Heart left ventricle (tissue), 16 donors: ENCODE measurements around the gene ASTE1. TPM values are rescaled to one million over a fixed set of nuclear protein-coding genes. Genes with fewer than 3 reads are reported as not detected.

ENCODE experiments used
- ATAC-seq, 4 donors: fragments of 200-7000 bp; cut with Tn5 transposase; one replicate each; pipeline ENCODE4 v1.9.1; 2020 to 2022; ENCODE audit warnings: moderate library complexity in 4 of 4, mild to moderate bottlenecking in 3 of 4, moderate number of reproducible peaks in 1 of 4
- DNase-seq, 5 donors: peaks; one replicate each; pipeline ENCODE4 v3.0.0-alpha.2; 2020
- H3K27ac ChIP-seq, 12 donors: fragments of 200-600 bp; sonication (generic) in 4 of 12; one replicate each; pipeline versions ENCODE4 v1.5.0 to v1.8.0; 2016 to 2022; ENCODE audit warnings: mild to moderate bottlenecking in 2 of 12
- H3K27me3 ChIP-seq, 9 donors: fragments of 200-600 bp; sonication (generic) in 2 of 9; one replicate each; pipeline versions ENCODE4 v1.5.1 to v1.8.0; 2016 to 2022; ENCODE audit warnings: mild to moderate bottlenecking in 3 of 9
- H3K36me3 ChIP-seq, 9 donors: fragments of 200-600 bp; sonication (generic) in 2 of 9; one replicate each; pipeline versions ENCODE4 v1.5.0 to v1.8.0; 2018 to 2022; ENCODE audit warnings: mild to moderate bottlenecking in 2 of 9
- H3K4me1 ChIP-seq, 12 donors: fragments of 200-600 bp; sonication (generic) in 4 of 12; one replicate each; pipeline versions ENCODE4 v1.5.0 to v1.8.0; 2016 to 2022; ENCODE audit warnings: mild to moderate bottlenecking in 3 of 12
- H3K4me3 ChIP-seq, 12 donors: fragments of 200-600 bp; sonication (generic) in 4 of 12; one replicate each; pipeline versions ENCODE4 v1.5.0 to v1.8.0; 2017 to 2022; ENCODE audit warnings: mild to moderate bottlenecking in 9 of 12, moderate library complexity in 4 of 12
- H3K9me3 ChIP-seq, 12 donors: fragments of 200-600 bp; sonication (generic) in 4 of 12; one replicate each; pipeline versions ENCODE4 v1.5.0 to v1.8.0; 2016 to 2022; ENCODE audit warnings: mild to moderate bottlenecking in 1 of 12
- POLR2A ChIP-seq, 2 donors: fragments of 450-650 bp; IDR thresholded peaks; one replicate each; pipeline ENCODE4 v1.6.1; 2017; ENCODE audit warnings: antibody characterized with exemption in 2 of 2, mild to moderate bottlenecking in 2 of 2, moderate library complexity in 2 of 2
- WGBS, 4 donors: extraction: QIAGEN DNeasy Blood & Tissue Kit in 2 of 4; methylation state at CpG; one replicate each; pipeline versions ENCODE4 v1.1.5 to v1.1.7; 2013 to 2018; 5-methylcytosine and 5-hydroxymethylcytosine counted together
- intact Hi-C, 10 donors: fragments of 100-400 bp; cut with DNase I; formaldehyde crosslinking; loops; one replicate each; pipeline versions ENCODE4 v1.11.1 to v1.14.2; 2022
- polyA plus RNA-seq, 2 donors: library from polyadenylated mRNA; stranded (reverse); fragments of 200-250 nt; gene quantifications; one replicate each; pipeline ENCODE4 v1.2.3, GENCODE V29; 2013
- total RNA-seq, 9 donors: library from RNA; depleted of rRNA in 2 of 9; stranded (reverse); fragments of >200 nt in 2 of 9; fragmentation: NEBNext Ultra II Directional in 3 of 9; extraction: Animal tissue kit (Norgen Biotek cat#: 25700) in 3 of 9; gene quantifications; one replicate each; pipeline versions ENCODE4 v1.1.0 to v1.2.4, GENCODE V29; 2016 to 2023
- TF ChIP-seq, protein P1 (sequence below), 12 donors: fragments of 200-600 bp; sonication (generic) in 4 of 12; IDR thresholded peaks; one replicate each; pipeline versions ENCODE4 v1.5.0 to v1.8.0; 2018 to 2022; ENCODE audit warnings: antibody characterized with exemption in 12 of 12, mild to moderate bottlenecking in 5 of 12
- donor health status: ischemic (EF 13 %, LVEDD 7.1; RV severe dilation, severe dysfunction).
- donor health status: healthy with polysubstance abuse.
- donor health status: DM: no; HTN: yes; CAD: no.
- donor health status: DM: no; HTN: no; CAD: no.
- donor health status: ischemic (EF 25% LVEDD 6.9; RV normal size, moderate dysfunction).
- donor health status: ischemic (EF 25% LVEDD 5.7; RV mildly dilated, moderate dysfunction).
- donor health status: healthy.
- donor health status: DM: yes; HTN: yes; CAD: no.
- donor health status: ischemic (EF 35%, LVEDD 5.7; RV mildly dilated, moderate dysfunction).
- donor health status: nonischemic (EF 11% LVEDD 7.7; RV severe dilation, severe dysfunction).
- donor health status: DM: yes; HTN: yes; CAD: no.
- donor health status: PGD.
- donor health status: ischemic (EF 29% LVEDD 5.4; RV normal size, mild dysfunction).
- donor health status: nonischemic (EF 23%, LVEDD 6.1; RV moderate dilation, normal function).

The ASTE1 gene
- total and polyA plus RNA-seq, 11 donors, result 1.4 to 5.7 (median 3.1) TPM

DNA sequence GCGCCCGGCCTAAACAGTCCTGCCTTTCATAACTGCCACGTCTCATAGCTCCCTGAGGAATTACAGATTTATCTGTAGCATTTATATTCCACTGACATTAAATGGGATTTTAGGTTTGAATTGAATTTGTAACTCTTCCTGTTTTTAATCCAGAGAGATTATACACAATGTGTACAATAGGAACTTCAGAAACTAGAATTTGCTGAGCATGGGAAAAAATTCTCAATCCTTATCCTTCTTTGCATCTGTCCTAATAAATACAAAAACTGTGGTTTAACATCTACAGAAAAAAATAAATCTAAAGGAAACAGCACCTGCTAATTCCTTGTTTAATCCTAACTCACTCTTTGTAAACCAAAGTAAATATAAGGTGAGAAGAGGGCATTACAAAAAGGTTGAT, 2.2 kb upstream of the ASTE1 start:
- no peak overlapping the region for H3K27ac ChIP-seq
- no peaks in the 10 kb centered on the region for H3K9me3 ChIP-seq
- no peak overlapping the region for H3K4me3 ChIP-seq
- no peak for DNase-seq
- ATAC-seq, result no peak
- TF ChIP-seq POLR2A (IDR thresholded peaks at IDR 0.05), result no peak
- TF ChIP-seq, protein P1, sequence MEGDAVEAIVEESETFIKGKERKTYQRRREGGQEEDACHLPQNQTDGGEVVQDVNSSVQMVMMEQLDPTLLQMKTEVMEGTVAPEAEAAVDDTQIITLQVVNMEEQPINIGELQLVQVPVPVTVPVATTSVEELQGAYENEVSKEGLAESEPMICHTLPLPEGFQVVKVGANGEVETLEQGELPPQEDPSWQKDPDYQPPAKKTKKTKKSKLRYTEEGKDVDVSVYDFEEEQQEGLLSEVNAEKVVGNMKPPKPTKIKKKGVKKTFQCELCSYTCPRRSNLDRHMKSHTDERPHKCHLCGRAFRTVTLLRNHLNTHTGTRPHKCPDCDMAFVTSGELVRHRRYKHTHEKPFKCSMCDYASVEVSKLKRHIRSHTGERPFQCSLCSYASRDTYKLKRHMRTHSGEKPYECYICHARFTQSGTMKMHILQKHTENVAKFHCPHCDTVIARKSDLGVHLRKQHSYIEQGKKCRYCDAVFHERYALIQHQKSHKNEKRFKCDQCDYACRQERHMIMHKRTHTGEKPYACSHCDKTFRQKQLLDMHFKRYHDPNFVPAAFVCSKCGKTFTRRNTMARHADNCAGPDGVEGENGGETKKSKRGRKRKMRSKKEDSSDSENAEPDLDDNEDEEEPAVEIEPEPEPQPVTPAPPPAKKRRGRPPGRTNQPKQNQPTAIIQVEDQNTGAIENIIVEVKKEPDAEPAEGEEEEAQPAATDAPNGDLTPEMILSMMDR (IDR thresholded peaks at IDR 0.05), result no peak
- H3K36me3 ChIP-seq, result peaks cover 0 to 18% (median 4%) of the 10 kb centered on the region in 9 donors
- intact Hi-C loops, result loop anchor here in 3 of 10 donors (5.0 to 10.0 kb wide), 4 partner anchors 353 to 1006 kb away; partner anchors contain the start of genes NUDT16 (in 2 of the 3), CPNE4 (in 1 of the 3) and MRPL3 (in 1 of the 3)
- no peaks in the 10 kb centered on the region for H3K27me3 ChIP-seq
- peaks cover 0 to 27% (median 13%) of the 10 kb centered on the region in 12 donors for H3K4me1 ChIP-seq
- WGBS, 4 donors, result 88 to 91% (median 89%) methylated on average over 3 of the region's 3 CpGs

DNA sequence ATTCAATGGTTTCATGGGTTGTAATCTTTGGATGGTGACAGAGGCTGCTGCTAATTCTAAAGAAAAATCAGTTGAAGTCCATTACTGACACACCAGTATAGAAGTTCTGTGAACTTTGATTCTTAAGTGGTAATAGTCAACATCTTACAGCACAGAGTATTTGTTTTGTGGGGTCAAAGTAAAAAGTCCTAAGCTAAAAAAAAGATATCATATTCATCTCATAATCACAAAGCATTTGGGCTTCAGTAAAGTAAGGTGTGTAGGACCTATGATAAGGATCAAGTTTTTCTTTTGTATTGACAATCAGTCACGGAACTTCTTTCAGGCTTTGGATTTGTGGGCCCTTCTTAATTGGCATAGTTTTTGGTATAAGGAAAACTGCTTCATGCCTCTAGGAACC, 1.1 kb downstream of the ASTE1 start:
- H3K9me3 ChIP-seq, result no peaks in the 10 kb centered on the region
- 88 to 98% (median 92%) methylated on average over 1 of the region's 1 CpG for whole genome bisulfite sequencing, 4 donors
- peak overlapping the region in 11 of 12 donors; percentile 58 to 90 (median 67) for H3K4me3 ChIP-seq
- DNase-seq (no peak), ATAC-seq (no peak)
- H3K36me3 ChIP-seq, result peaks cover 0 to 23% (median 7%) of the 10 kb centered on the region in 9 donors
- intact Hi-C loops, result loop anchor here in 3 of 10 donors (5.0 to 10.0 kb wide), 4 partner anchors 357 to 1009 kb away; partner anchors contain the start of genes NUDT16 (in 2 of the 3), CPNE4 (in 1 of the 3) and MRPL3 (in 1 of the 3)
- peaks cover 0 to 60% (median 28%) of the 10 kb centered on the region in 12 donors for H3K4me1 ChIP-seq
- TF ChIP-seq, protein P1 (IDR thresholded peaks at IDR 0.05), result no peak
- TF ChIP-seq POLR2A (IDR thresholded peaks at IDR 0.05), result no peak
- no peaks in the 10 kb centered on the region for H3K27me3 ChIP-seq
- H3K27ac ChIP-seq, result no peak overlapping the region

DNA sequence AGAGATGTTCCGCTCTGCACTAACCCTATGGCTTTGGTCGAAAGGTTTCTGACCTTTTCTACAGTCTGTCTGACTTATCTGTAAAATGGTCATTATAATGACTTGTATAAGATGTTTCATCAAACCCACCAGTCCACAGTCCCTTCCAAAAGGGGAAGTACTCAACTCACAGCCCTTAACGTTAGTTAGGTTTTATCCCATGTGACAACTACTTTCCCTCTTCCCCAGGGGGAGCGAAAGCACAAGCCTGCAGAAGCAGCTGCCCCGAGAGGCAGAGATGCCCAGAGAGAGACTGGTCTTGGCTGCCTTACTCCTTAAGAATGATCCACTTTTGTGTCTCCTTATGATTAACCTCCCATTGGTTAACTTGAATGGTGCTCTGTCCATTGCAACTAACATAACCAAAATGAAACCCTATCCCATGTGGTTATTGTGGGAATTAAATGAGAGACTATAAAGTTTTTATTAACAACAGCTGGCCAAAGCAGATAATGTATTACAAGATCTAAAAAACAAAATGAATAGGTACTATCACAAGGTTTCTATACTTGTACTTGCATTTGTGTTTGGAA, 6.4 kb downstream of the ASTE1 start:
- TF ChIP-seq POLR2A (IDR thresholded peaks at IDR 0.05), result no peak
- TF ChIP-seq, protein P1 (IDR thresholded peaks at IDR 0.05), result no peak
- Histone ChIP-seq H3K4me1 (peaks cover 0 to 50% (median 24%) of the 10 kb centered on the region in 12 donors), H3K27me3 (no peaks in the 10 kb centered on the region), H3K4me3 (no peak overlapping the region), H3K36me3 (peaks cover 0 to 60% (median 38%) of the 10 kb centered on the region in 9 donors), H3K9me3 (no peaks in the 10 kb centered on the region), H3K27ac (no peak overlapping the region)
- DNase-seq (no peak), ATAC-seq (peak in 2 of 4 donors; percentile 16 to 38)
- intact Hi-C loops, result loop anchor here in 2 of 10 donors (10.0 kb wide), 2 partner anchors 365 to 1015 kb away; partner anchors contain the start of genes CPNE4 (in 1 of the 2) and NUDT16 (in 1 of the 2)
- 71 to 80% (median 78%) methylated on average over 5 of the region's 5 CpGs for WGBS, 4 donors

DNA sequence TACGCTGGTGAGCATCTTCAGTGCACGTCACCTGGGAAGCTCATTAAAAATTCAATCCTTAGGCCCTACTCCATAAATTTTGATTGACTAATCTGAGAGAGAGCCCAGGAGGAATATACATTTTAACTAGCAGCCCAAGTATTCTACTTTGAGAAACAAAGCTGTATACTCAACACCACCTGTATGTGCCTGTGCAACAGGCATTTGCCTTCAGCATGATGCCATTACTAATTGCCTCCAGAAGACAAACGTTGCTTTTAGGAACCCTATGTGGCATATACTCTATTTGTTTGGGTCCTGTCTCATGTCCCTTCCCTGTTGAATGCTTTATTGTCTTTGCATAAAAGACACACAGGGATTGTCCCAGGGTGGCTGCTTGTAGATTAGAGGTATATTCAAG, 7.7 kb downstream of the ASTE1 start:
- no peak overlapping the region for H3K4me3 ChIP-seq
- no peaks in the 10 kb centered on the region for H3K9me3 ChIP-seq
- intact Hi-C loops, result no loop called here
- 87 to 91% (median 89%) methylated on average over 3 of the region's 3 CpGs for WGBS, 4 donors
- ATAC-seq, result no peak
- TF ChIP-seq POLR2A (IDR thresholded peaks at IDR 0.05), result no peak
- TF ChIP-seq, protein P1 (IDR thresholded peaks at IDR 0.05), result no peak
- DNase-seq, result no peak
- H3K36me3 ChIP-seq, result peaks cover 0 to 66% (median 51%) of the 10 kb centered on the region in 9 donors
- H3K27ac ChIP-seq, result no peak overlapping the region
- H3K27me3 ChIP-seq, result no peaks in the 10 kb centered on the region
- H3K4me1 ChIP-seq, result peaks cover 0 to 41% (median 22%) of the 10 kb centered on the region in 12 donors
